Hepatocyte (in vitro differentiated cells): Measurements from ENCODE around the gene PRSS33.

ENCODE experiments used
- EZH2 ChIP-seq: fragments of 200-600 bp; sonication (generic); IDR thresholded peaks from 2 replicates; pipeline ENCODE4 v1.6.1; 2016; ENCODE audit warnings: antibody characterized with exemption, mild to moderate bottlenecking, borderline replicate concordance
- TF ChIP-seq, protein P1 (sequence below): fragments of 200-600 bp; sonication (generic); IDR thresholded peaks from 2 replicates; pipeline ENCODE4 v1.5.1; 2016; ENCODE audit warnings: antibody characterized with exemption, mild to moderate bottlenecking; ENCODE audit not compliant: poor library complexity

GRCh38 chr16:2795395-2796143, 8.2 kb upstream of the PRSS33 start:
- TF ChIP-seq, protein P1, sequence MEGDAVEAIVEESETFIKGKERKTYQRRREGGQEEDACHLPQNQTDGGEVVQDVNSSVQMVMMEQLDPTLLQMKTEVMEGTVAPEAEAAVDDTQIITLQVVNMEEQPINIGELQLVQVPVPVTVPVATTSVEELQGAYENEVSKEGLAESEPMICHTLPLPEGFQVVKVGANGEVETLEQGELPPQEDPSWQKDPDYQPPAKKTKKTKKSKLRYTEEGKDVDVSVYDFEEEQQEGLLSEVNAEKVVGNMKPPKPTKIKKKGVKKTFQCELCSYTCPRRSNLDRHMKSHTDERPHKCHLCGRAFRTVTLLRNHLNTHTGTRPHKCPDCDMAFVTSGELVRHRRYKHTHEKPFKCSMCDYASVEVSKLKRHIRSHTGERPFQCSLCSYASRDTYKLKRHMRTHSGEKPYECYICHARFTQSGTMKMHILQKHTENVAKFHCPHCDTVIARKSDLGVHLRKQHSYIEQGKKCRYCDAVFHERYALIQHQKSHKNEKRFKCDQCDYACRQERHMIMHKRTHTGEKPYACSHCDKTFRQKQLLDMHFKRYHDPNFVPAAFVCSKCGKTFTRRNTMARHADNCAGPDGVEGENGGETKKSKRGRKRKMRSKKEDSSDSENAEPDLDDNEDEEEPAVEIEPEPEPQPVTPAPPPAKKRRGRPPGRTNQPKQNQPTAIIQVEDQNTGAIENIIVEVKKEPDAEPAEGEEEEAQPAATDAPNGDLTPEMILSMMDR: no peak
- no peak for TF ChIP-seq EZH2
